Cerebellar cortex (tissue), 1 donor: ENCODE measurements around the gene IKBKG.
"Not testable (repeated sequence)": the region's sequence is repeated elsewhere in the genome, so short reads cannot be mapped to it uniquely, and the experiment has no call there.

Source experiments
- DNase-seq: peaks from one replicate; pipeline ENCODE4 v3.0.0-alpha.2; 2015; ENCODE audit warnings: low spot score

IKBKG gene

DNA sequence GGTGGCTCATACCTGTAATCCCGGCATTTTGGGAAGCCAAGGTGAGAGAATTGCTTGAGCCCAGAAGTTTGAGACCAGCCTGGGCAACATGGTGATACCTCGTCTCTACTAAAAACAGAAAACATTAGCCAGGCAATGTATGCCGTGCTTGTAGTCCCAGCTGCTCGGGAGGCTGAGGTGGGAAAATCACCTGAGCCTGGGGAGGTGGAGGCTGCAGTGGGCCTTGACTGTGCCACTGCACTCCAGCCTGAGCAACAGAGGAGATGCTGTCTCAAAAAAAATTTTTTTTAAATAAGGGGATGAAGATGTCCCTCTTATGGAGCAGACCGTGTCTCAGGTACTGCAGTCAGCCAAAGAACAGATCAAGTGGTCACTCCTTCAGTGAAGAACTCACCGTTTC is 58.1 kb downstream of the IKBKG start:
- no peak for DNase-seq

DNA sequence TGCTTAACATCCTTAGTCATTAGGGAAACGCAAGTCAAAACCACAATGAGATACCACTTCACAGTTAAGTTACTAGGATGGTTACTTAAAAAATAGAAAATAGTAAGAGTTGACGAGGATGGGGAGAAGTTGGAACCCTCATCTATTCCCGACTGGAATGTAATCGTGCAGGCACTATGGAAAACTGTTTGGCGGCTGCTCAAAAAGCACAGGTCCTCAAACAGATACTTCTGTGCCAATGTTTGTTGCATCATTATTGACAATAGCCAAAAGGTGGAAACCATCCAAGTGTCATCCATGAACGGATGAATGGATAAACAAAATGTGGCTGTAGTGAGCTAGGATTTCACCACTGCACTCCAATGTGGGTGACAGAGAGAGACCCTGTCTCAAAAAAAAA is 60.0 kb downstream of the IKBKG start:
- DNase-seq, result no peak

DNA sequence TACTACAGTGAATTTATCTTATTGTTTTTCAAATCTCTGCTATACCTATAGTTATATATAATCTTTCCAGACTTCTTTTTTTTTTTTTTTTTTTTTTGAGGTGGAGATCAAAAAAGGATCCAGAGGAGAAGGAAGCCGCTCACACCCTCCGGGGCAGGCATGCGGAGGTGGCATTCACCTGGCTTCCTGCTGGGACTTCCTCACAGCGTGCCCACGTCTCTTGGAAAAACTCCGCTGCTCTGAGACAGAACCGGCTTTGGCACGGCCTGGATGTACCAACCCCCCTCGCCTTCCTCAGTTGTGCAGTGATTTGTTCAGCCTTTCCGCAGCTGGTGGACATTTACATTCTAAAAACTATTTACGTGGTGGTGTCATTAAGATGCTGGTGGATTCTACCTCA is 60.6 kb downstream of the IKBKG start:
- DNase-seq, result not testable (repeated sequence)

DNA sequence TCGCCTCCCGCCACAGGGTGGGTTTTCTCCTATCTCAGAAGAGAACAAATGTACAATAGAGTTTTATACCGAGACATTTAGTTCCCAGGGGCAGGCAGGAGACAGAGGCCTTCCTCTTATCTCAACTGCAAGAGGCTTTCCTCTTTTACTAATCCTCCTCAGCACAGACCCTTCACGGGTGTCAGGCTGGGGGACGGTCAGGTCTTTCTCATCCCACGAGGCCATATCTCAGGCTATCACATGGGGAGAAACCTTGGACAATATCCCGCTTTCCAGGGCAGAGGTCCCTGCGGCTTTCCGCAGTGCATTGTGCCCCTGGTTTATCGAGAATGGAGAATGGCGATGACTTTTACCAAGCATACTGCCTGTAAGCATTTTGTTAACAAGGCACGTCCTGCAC is 61.4 kb downstream of the IKBKG start:
- not testable (repeated sequence) for DNase-seq

DNA sequence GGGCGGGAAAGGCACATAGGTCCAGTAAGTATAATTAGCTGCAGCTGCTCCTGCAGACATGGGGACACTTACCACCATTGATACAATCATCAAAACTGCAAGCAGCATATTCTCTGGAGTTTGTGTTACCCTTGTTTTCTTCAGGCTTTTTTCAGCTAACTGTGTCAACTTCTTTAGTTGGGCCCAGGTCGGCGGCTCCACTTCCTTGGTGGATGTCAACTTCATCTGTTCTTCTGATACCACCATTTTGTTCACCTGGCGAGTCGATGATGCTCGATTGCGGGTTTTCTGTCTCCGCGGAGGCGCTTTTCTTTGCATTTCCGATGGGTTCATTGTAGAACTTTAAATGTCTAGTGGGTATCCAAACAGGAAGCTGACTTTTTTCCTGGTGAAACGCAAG is 63.7 kb downstream of the IKBKG start:
- DNase-seq, result not testable (repeated sequence)

DNA sequence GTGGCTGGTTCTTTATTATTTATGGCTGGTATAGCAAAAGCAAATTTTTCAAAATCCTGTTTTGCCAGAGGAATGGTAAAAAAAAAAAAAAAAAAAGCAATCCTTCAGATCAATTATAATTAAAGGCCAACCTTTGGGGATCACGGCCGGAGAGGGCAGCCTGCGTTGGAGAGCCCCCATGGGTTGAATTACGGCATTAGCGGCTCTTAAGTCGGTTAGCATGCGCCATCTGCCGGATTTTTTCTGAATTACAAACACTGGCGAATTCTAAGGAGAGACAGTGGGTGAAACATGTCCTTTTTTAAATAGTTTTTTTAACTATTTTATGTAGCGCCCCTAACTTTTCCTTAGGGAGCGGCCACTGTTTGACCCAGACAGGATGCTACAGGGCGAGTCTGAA is 66.2 kb downstream of the IKBKG start:
- DNase-seq, result not testable (repeated sequence)
